ENCODE results near the gene NLRC3. TPM values are rescaled to one million over a fixed set of nuclear protein-coding genes. Genes with fewer than 3 reads are reported as not detected.

The NLRC3 gene
- total and polyA plus RNA-seq, 2 experiments from 2014 or later, result 0.11 TPM; not detected in 1

DNA sequence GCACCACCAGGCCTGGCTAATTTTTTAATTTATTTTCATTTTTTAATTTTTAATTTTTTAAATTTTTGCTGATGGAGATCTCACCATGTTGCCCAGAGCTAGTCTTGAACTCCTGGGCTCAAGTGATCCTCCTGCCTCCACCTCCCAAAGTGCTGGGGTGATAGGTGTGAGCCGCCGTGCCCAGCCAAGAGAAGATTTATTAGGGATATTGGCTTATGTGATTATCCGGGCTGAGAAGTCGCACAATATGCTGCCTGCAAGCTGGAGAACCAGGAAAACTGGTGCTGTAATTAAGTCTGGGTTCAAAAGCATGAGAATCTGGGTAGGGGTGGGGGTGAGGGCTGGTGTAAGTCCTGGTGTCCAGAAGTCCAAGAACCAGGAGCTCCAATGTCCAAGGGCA lies 79.4 kb downstream of the NLRC3 start:
- TF ChIP-seq EZH2phosphoT487 (IDR thresholded peaks at IDR 0.05; ENCODE audit: insufficient read depth, low read depth) (no peak), EZH2 (IDR thresholded peaks at IDR 0.05; ENCODE audit: insufficient read depth, poor library complexity, severe bottlenecking) (no peak)
- Histone ChIP-seq H3K9ac (no peak overlapping the region), H3K27me3 (replicated peaks; ENCODE audit: insufficient read depth) (no peaks in the 10 kb centered on the region), H3K9me3 (ENCODE audit: low read depth) (no peaks in the 10 kb centered on the region), H3K4me2 (ENCODE audit: unreplicated experiment) (no peak overlapping the region), H4K20me1 (ENCODE audit: insufficient read depth) (no peaks in the 10 kb centered on the region), H2AFZ (no peak overlapping the region), H3K27ac (no peak overlapping the region), H3K36me3 (ENCODE audit: low read depth) (no peaks in the 10 kb centered on the region), H3F3A (ENCODE audit: insufficient read depth) (peaks cover 7% of the 10 kb centered on the region; the same call in 1 of the 2 replicates), H3K79me2 (ENCODE audit: insufficient read depth) (peaks cover 14% of the 10 kb centered on the region), H3K4me1 (ENCODE audit: insufficient read depth) (peaks cover 3% of the 10 kb centered on the region; the same call in 1 of the 2 replicates), H3K4me3 (no peak overlapping the region), H3K9me2 (ENCODE audit: insufficient read depth) (no peaks in the 10 kb centered on the region)
- in situ Hi-C loops (cut with MboI), result no loop called here
- 93 to 96% methylated on average over 4 of the region's 4 CpGs for WGBS, 2 experiments (ENCODE audit: low coverage in 1 of 2, low lambda C conversion rate in 2 of 2, missing lambda C conversion rate in 2 of 2)
- no peak for DNase-seq

DNA sequence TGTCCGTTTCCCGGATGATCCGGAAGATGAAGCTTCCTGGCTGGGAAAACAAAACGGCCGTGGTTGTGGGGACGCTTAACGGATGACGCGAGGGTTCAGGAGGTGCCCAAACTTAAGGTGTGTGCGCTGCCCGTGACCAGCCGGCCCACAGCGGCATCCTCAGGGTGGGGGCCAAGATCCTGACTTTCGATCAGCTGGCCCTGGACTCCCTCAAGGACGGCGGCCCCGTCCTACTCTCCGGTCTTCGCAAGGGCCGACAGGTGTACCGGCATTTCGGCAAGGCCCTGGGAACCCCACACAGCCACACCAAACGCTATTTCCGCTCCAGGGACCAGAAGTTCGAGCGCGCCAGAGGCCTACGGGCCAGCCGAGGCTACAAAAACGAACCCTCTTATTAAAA lies 80.8 kb downstream of the NLRC3 start:
- no peaks in the 10 kb centered on the region for H3K36me3 ChIP-seq (ENCODE audit: low read depth)
- no peak overlapping the region for H2AFZ ChIP-seq
- H3F3A ChIP-seq (ENCODE audit: insufficient read depth), result peaks cover 3% of the 10 kb centered on the region; the same call in 1 of the 2 replicates
- no peaks in the 10 kb centered on the region for H3K9me3 ChIP-seq (ENCODE audit: low read depth)
- TF ChIP-seq EZH2 (IDR thresholded peaks at IDR 0.05; ENCODE audit: insufficient read depth, poor library complexity, severe bottlenecking) (no peak), EZH2phosphoT487 (IDR thresholded peaks at IDR 0.05; ENCODE audit: insufficient read depth, low read depth) (no peak)
- DNase-seq, result no peak
- H4K20me1 ChIP-seq (ENCODE audit: insufficient read depth), result no peaks in the 10 kb centered on the region
- no peak overlapping the region for H3K4me2 ChIP-seq (ENCODE audit: unreplicated experiment)
- no peak overlapping the region for H3K4me3 ChIP-seq
- H3K4me1 ChIP-seq (ENCODE audit: insufficient read depth), result no peaks in the 10 kb centered on the region
- no peaks in the 10 kb centered on the region; the same call in 1 of the 2 replicates for H3K79me2 ChIP-seq (ENCODE audit: insufficient read depth)
- in situ Hi-C loops (cut with MboI), result no loop called here
- H3K9ac ChIP-seq, result no peak overlapping the region
- H3K27ac ChIP-seq, result no peak overlapping the region
- no peaks in the 10 kb centered on the region for H3K9me2 ChIP-seq (ENCODE audit: insufficient read depth)
- WGBS, 2 experiments (ENCODE audit: low coverage in 1 of 2, low lambda C conversion rate in 2 of 2, missing lambda C conversion rate in 2 of 2), result 94 to 95% methylated on average over 30 of the region's 30 CpGs
- no peaks in the 10 kb centered on the region for H3K27me3 ChIP-seq (replicated peaks; ENCODE audit: insufficient read depth)

DNA sequence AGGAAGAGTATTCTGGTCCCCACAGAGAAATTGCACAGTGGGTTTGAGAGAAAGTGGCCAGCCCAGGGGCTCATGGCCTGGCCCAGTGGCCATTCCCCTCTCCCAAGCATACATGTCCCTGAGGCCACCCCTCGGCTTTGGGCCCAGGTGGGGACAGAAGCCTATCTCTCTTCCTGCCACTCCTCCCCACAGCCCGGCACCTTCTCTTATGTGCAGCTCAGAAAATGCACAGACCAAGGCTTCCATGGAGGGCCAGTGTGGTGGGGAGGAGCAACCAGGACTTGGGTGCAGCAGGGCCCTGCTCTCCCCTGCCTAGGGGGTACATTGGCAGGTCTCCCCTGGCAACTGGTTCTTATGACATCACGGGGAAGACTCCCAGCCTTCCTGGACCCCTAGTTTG lies 82.0 kb downstream of the NLRC3 start, which contains the start of gene C16orf90:
Gene C16orf90, minus strand, starts transcription at position 314 of the 400 bp plus-strand sequence. Its CDS starts 68 bp downstream, at position 246.
- H3K36me3 ChIP-seq (ENCODE audit: low read depth), result no peaks in the 10 kb centered on the region
- no peaks in the 10 kb centered on the region for H3K4me1 ChIP-seq (ENCODE audit: insufficient read depth)
- WGBS, 2 experiments (ENCODE audit: low coverage in 1 of 2, low lambda C conversion rate in 2 of 2, missing lambda C conversion rate in 2 of 2), result 64 to 70% methylated on average over 3 of the region's 3 CpGs
- no peaks in the 10 kb centered on the region for H3K9me3 ChIP-seq (ENCODE audit: low read depth)
- no peaks in the 10 kb centered on the region for H3K9me2 ChIP-seq (ENCODE audit: insufficient read depth)
- H3K4me2 ChIP-seq (ENCODE audit: unreplicated experiment), result no peak within 1 kb of the TSS
- in situ Hi-C loops (cut with MboI), result no loop called here
- H4K20me1 ChIP-seq (ENCODE audit: insufficient read depth), result no peaks in the 10 kb centered on the region
- no peaks in the 10 kb centered on the region for H3K79me2 ChIP-seq (ENCODE audit: insufficient read depth)
- no peak within 1 kb of the TSS for H2AFZ ChIP-seq
- H3K27ac ChIP-seq, result no peak within 1 kb of the TSS
- no peak for DNase-seq
- no peak for TF ChIP-seq EZH2phosphoT487 (IDR thresholded peaks at IDR 0.05; ENCODE audit: insufficient read depth, low read depth)
- TF ChIP-seq EZH2 (IDR thresholded peaks at IDR 0.05; ENCODE audit: insufficient read depth, poor library complexity, severe bottlenecking), result no peak
- H3K4me3 ChIP-seq, result no peak within 1 kb of the TSS
- no peaks in the 10 kb centered on the region; the same call in 1 of the 2 replicates for H3F3A ChIP-seq (ENCODE audit: insufficient read depth)
- H3K9ac ChIP-seq, result no peak within 1 kb of the TSS
- H3K27me3 ChIP-seq (replicated peaks; ENCODE audit: insufficient read depth), result no peaks in the 10 kb centered on the region

DNA sequence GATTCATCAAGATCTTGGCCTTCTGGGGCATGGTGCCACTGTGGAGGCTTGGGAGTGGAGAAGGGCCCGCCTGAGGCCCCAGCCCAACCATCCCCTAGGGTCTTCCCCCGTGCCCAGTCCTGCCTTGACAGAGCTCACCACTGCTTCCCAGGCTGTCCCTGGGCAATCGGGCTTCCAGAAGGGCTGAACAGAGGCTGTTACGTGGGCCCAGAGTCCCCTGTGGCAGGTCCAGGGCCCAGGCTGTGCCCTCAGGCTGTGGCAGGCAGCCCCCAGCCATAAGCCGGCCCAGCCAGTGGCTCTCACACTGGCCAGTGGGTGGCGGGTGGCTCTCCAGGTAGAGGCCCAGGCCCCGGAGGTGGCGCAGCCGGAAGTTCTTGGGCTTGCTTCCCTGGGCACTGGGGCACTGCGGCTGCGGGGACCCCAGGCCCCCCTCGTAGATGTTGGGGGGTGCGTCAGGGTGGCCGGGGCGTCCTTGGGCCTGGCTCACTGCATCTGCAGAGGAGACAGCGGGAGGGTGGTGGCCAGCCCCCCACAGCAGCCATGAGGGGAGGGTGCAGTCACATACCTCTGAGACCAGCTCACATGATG lies 82.7 kb downstream of the NLRC3 start:
- no peaks in the 10 kb centered on the region; the same call in 1 of the 2 replicates for H3F3A ChIP-seq (ENCODE audit: insufficient read depth)
- in situ Hi-C loops (cut with MboI), result no loop called here
- WGBS, 2 experiments (ENCODE audit: low coverage in 1 of 2, low lambda C conversion rate in 2 of 2, missing lambda C conversion rate in 2 of 2), result 89 to 91% methylated on average over 15 to 16 of the region's 16 CpGs

More for the DNA sequence above, 82.7 kb downstream of the NLRC3 start:
- H3K9me3 ChIP-seq (ENCODE audit: low read depth), result no peaks in the 10 kb centered on the region
- no peaks in the 10 kb centered on the region for H3K9me2 ChIP-seq (ENCODE audit: insufficient read depth)
- H3K4me1 ChIP-seq (ENCODE audit: insufficient read depth), result no peaks in the 10 kb centered on the region
- H3K27ac ChIP-seq, result no peak overlapping the region
- DNase-seq, result no peak
- H3K79me2 ChIP-seq (ENCODE audit: insufficient read depth), result no peaks in the 10 kb centered on the region
- H3K36me3 ChIP-seq (ENCODE audit: low read depth), result no peaks in the 10 kb centered on the region
- no peak overlapping the region for H3K9ac ChIP-seq
- H3K4me2 ChIP-seq (ENCODE audit: unreplicated experiment), result no peak overlapping the region
- no peaks in the 10 kb centered on the region for H4K20me1 ChIP-seq (ENCODE audit: insufficient read depth)
- no peak overlapping the region for H3K4me3 ChIP-seq
- no peak for TF ChIP-seq EZH2phosphoT487 (IDR thresholded peaks at IDR 0.05; ENCODE audit: insufficient read depth, low read depth)
- TF ChIP-seq EZH2 (IDR thresholded peaks at IDR 0.05; ENCODE audit: insufficient read depth, poor library complexity, severe bottlenecking), result no peak
- no peak overlapping the region for H2AFZ ChIP-seq
- H3K27me3 ChIP-seq (replicated peaks; ENCODE audit: insufficient read depth), result no peaks in the 10 kb centered on the region
